Sigmoid colon (tissue), 7 donors: ENCODE results near the gene MTMR6. TPM values are rescaled to one million over a fixed set of nuclear protein-coding genes. Genes with fewer than 3 reads are reported as not detected.

ENCODE experiments used
- DNase-seq: peaks from one replicate; pipeline ENCODE4 v3.0.0-alpha.2; 2019
- H3K27ac ChIP-seq, 4 donors: fragments of 200-600 bp; sonication (generic); one replicate each; pipeline ENCODE4 v1.5.1; 2016 to 2019; ENCODE audit warnings: mild to moderate bottlenecking in 1 of 4
- H3K27me3 ChIP-seq, 3 donors: fragments of 200-600 bp; sonication (generic); one replicate each; pipeline ENCODE4 v1.5.1; 2019; ENCODE audit warnings: mild to moderate bottlenecking in 1 of 3
- H3K36me3 ChIP-seq, 4 donors: fragments of 200-600 bp; sonication (generic); one replicate each; pipeline ENCODE4 v1.5.1; 2016 to 2019
- H3K4me1 ChIP-seq, 4 donors: fragments of 200-600 bp; sonication (generic); one replicate each; pipeline ENCODE4 v1.5.1; 2017 to 2019
- H3K4me3 ChIP-seq, 4 donors: fragments of 200-600 bp; sonication (generic); one replicate each; pipeline ENCODE4 v1.5.1; 2017 to 2019; ENCODE audit warnings: mild to moderate bottlenecking in 2 of 4, moderate library complexity in 1 of 4
- H3K9me3 ChIP-seq, 4 donors: fragments of 200-600 bp in 3 of 4; sonication (generic) in 3 of 4; one replicate each; pipeline versions ENCODE4 v1.5.1 to v1.6.1; 2013 to 2019
- CTCF ChIP-seq, 4 experiments: fragments of 450-650 bp in 3 of 4; fragments of 200-600 bp in 1 of 4; IDR thresholded peaks; one replicate each; pipeline ENCODE4 v1.5.1; 2016 to 2019; ENCODE audit warnings: antibody characterized with exemption in 4 of 4, mild to moderate bottlenecking in 3 of 4, moderate library complexity in 2 of 4
- EP300 ChIP-seq, 4 donors: sonication (generic); formaldehyde crosslinking; IDR thresholded peaks; one replicate each; pipeline ENCODE4 v1.6.1; 2017; ENCODE audit warnings: antibody characterized with exemption in 4 of 4
- POLR2A ChIP-seq, 2 donors: fragments of 450-650 bp; IDR thresholded peaks; one replicate each; pipeline ENCODE4 v1.6.1; 2016; ENCODE audit warnings: antibody characterized with exemption in 2 of 2, mild to moderate bottlenecking in 2 of 2, moderate library complexity in 2 of 2
- POLR2AphosphoS5 ChIP-seq, 4 donors: sonication (generic); formaldehyde crosslinking; IDR thresholded peaks; one replicate each; pipeline ENCODE4 v1.6.1; 2017; ENCODE audit warnings: antibody characterized with exemption in 4 of 4
- WGBS, 2 donors: extraction: QIAGEN DNeasy Blood & Tissue Kit; methylation state at CpG; one replicate each; pipeline ENCODE4 v1.1.7; 2013; 5-methylcytosine and 5-hydroxymethylcytosine counted together
- intact Hi-C: fragments of 100-400 bp; cut with DNase I; formaldehyde crosslinking; loops from one replicate; pipeline ENCODE4 v1.15.1; 2023
- polyA plus RNA-seq, 3 donors: library from polyadenylated mRNA; stranded (reverse); fragments of 200-250 nt; gene quantifications; one replicate each; pipeline ENCODE4 v1.2.3, GENCODE V29; 2013
- total RNA-seq, 4 donors: library from RNA; depleted of rRNA; stranded (reverse); fragments of >200 nt; gene quantifications; one replicate each; pipeline ENCODE4 v1.1.0, GENCODE V29; 2016
- donor health status: healthy with polysubstance abuse.
- donor health status: Bipolar disorder and iron deficiency.
- donor health status: healthy.

MTMR6 gene
- total and polyA plus RNA-seq, 7 donors: 8.9 to 33.1 (median 21.6) TPM

DNA sequence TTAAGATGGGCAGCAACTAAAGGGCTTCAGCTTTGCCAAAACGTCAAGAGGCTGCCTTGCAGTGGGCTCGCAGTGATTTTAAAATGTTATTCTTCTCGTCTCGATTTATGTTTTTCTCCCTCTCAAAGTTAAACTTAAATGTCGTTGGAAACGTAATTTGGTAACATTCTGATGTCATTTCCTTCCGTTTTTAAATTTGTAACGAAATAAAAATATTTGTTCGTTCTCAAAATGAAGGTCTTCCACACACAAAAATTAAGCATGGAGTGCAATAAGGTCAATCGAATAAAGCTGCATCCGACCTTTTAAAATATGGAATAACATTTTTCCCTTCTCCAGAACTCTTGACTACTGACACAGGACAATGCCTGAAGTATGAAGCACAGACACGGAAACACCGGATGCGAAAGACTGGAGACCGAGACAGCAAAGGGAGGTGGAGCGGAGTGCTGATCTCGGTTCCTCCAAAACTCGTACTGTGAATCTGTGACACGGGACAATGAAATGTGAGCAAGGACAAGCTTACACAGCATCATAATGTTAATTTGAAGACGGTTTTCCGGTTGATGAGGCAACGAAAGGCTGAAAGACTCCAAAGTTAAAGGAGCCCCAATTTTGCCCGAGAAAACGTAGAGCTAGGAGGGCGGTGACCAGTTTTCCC is 850 bp downstream of the MTMR6 start:
- H3K27ac ChIP-seq: peak overlapping the region; percentile 80 to 93 (median 90)
- H3K36me3 ChIP-seq: no peaks in the 10 kb centered on the region
- WGBS, 2 donors: 4 to 5% methylated on average over 25 of the region's 25 CpGs
- H3K4me3 ChIP-seq: peak overlapping the region; percentile 86 to 94 (median 89)
- TF ChIP-seq POLR2A (IDR thresholded peaks at IDR 0.05): no peak
- TF ChIP-seq EP300 (IDR thresholded peaks at IDR 0.05): no peak
- TF ChIP-seq POLR2AphosphoS5 (IDR thresholded peaks at IDR 0.05): no peak
- no peak for DNase-seq
- H3K27me3 ChIP-seq: no peaks in the 10 kb centered on the region
- no peaks in the 10 kb centered on the region for H3K9me3 ChIP-seq
- intact Hi-C loops: loop anchor here (2.0 kb wide), 1 partner anchor 14 kb away; the partner anchor contains the start of gene NUP58
- peaks cover 0 to 34% (median 18%) of the 10 kb centered on the region in 4 donors for H3K4me1 ChIP-seq

DNA sequence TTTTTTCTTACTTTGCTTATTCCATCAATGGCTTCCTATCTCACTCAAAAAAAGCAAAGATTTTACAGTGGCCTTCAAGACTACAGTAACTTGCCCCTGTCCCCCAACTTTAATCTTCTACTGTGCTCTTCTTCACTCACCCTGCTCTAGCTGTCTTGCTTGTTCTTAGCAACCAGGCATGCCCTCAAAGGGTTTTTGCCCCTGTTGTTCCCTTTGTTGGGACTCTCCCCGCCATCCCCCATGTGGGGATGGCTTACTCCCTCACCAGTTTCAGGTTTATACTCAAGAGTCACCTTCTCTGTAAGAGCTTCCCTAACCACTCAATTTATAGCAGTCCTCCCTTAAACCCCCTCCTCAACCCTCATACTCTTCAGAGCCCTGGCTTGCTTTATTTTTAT is 5.4 kb downstream of the MTMR6 start:
- no peaks in the 10 kb centered on the region for H3K27me3 ChIP-seq
- intact Hi-C loops: no loop called here
- no peaks in the 10 kb centered on the region for H3K9me3 ChIP-seq
- WGBS, 2 donors: 81 to 96% methylated on average over 1 of the region's 1 CpG
- TF ChIP-seq EP300 (IDR thresholded peaks at IDR 0.05) (no peak), POLR2A (IDR thresholded peaks at IDR 0.05) (no peak), POLR2AphosphoS5 (IDR thresholded peaks at IDR 0.05) (no peak), CTCF (IDR thresholded peaks at IDR 0.05) (no peak)
- H3K36me3 ChIP-seq: no peaks in the 10 kb centered on the region
- peaks cover 0 to 29% (median 17%) of the 10 kb centered on the region in 4 donors for H3K4me1 ChIP-seq
- no peak overlapping the region for H3K4me3 ChIP-seq
- no peak for DNase-seq
- H3K27ac ChIP-seq: no peak overlapping the region

DNA sequence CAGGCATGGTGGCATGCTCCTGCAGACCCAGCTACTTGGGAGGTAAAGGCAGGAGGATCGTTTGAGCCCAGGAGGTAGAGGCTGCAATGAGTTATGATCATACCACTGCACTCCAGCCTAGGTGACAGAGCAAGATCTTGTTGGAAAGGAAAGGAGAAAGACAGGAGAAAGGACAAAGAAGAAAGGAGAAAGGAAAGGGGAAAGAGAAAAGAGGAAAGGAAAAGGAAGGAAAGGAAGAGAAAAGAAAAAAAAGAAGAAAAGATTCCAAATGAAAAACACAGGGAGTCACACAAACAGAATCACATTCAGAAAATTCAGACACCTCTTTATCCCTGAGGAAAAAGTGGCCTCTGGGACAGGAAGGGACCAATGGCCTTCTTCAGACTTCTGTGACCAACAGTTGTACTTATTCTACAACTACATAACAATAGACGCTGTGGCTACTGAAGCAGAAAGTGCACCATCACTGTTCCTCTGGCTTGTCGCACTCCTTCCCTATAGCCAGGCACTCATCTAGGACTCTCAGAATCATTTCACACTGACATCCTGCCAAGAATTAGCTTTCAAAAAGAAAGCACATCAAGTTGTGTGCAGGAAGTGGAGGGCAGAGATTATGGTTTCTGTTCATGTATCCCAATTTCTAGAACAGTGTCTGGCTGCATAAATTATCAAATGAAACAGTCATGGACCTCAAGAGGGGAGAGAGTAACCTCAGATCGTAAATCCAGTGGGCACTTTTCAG is 5.9 kb downstream of the MTMR6 start:
- peaks cover 0 to 29% (median 15%) of the 10 kb centered on the region in 4 donors for H3K4me1 ChIP-seq
- TF ChIP-seq POLR2A (IDR thresholded peaks at IDR 0.05): no peak
- TF ChIP-seq EP300 (IDR thresholded peaks at IDR 0.05): no peak
- TF ChIP-seq CTCF (IDR thresholded peaks at IDR 0.05): no peak
- no peak for TF ChIP-seq POLR2AphosphoS5 (IDR thresholded peaks at IDR 0.05)
- no peaks in the 10 kb centered on the region for H3K9me3 ChIP-seq
- no peaks in the 10 kb centered on the region for H3K36me3 ChIP-seq
- 52 to 61% methylated on average over 4 of the region's 4 CpGs for WGBS, 2 donors
- intact Hi-C loops: no loop called here
- H3K4me3 ChIP-seq: no peak overlapping the region
- H3K27me3 ChIP-seq: no peaks in the 10 kb centered on the region
- DNase-seq: no peak
- no peak overlapping the region for H3K27ac ChIP-seq

DNA sequence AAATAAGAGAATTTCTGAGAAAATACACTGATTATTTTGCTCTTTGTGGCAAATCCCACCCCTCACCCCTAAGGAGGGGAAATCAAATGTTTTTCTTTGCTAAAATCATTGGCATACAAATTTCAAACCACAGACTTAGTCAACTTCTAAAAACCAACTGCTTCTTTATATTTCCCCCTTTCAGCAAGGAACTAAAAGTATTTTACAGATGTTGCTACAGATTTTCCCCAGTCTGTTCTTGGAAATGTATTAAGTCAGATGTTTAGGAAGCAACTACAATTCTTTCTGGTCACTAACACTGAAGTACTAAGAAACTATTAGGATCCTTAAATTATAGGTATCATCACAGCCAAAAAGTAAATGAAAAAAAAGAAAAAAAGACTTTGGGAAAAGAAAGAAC is 6.9 kb downstream of the MTMR6 start:
- H3K4me1 ChIP-seq: peaks cover 0 to 20% (median 5%) of the 10 kb centered on the region in 4 donors
- TF ChIP-seq POLR2A (IDR thresholded peaks at IDR 0.05) (no peak), EP300 (IDR thresholded peaks at IDR 0.05) (no peak), CTCF (IDR thresholded peaks at IDR 0.05) (no peak)
- intact Hi-C loops: no loop called here

GRCh38 chr13:25276748-25277147 is 10.5 kb downstream of the MTMR6 start:
- TF ChIP-seq EP300 (IDR thresholded peaks at IDR 0.05) (no peak), POLR2A (IDR thresholded peaks at IDR 0.05) (no peak), POLR2AphosphoS5 (IDR thresholded peaks at IDR 0.05) (no peak), CTCF (IDR thresholded peaks at IDR 0.05) (no peak)
- H3K36me3 ChIP-seq: peaks cover 0 to 23% (median 0%) of the 10 kb centered on the region in 4 donors
- peaks cover 0 to 4% (median under 1%) of the 10 kb centered on the region in 4 donors for H3K4me1 ChIP-seq
- no peak for DNase-seq
- WGBS, 2 donors: 86 to 94% methylated on average over 2 of the region's 2 CpGs
- no peak overlapping the region for H3K4me3 ChIP-seq
- no peaks in the 10 kb centered on the region for H3K9me3 ChIP-seq
- intact Hi-C loops: no loop called here
- no peaks in the 10 kb centered on the region for H3K27me3 ChIP-seq
- H3K27ac ChIP-seq: no peak overlapping the region

More for the DNA sequence above, 6.9 kb downstream of the MTMR6 start:
- Histone ChIP-seq H3K27me3 (no peaks in the 10 kb centered on the region), H3K4me3 (no peak overlapping the region), H3K36me3 (no peaks in the 10 kb centered on the region), H3K27ac (no peak overlapping the region), H3K9me3 (no peaks in the 10 kb centered on the region)
- DNase-seq: no peak
